Endothelial cell of umbilical vein (primary cell): ENCODE measurements around the gene C1QTNF4. TPM values are rescaled to one million over a fixed set of nuclear protein-coding genes. Genes with fewer than 3 reads are reported as not detected.
A peak's percentile ranks its signal among the peaks of the same experiment; 100 is the strongest.

ENCODE experiments used
- BruUV-seq: library from RNA; stranded (reverse); fragments of 400-500 nt; replicated peaks from 2 replicates; lab custom pipeline; 2021; lab: Mats Ljungman, UMichigan
- CTCF ChIA-PET: fragments of 300-600, 350-600 bp; sonication (Branson Sonifier 250); formaldehyde crosslinking; loops from one replicate; lab custom pipeline; 2021; ENCODE audit warnings: antibody characterized with exemption, inconsistent platforms; lab: Charles Lee
- POLR2A ChIA-PET: fragments of 300-600, 350-600 bp; sonication (Branson Sonifier 250); formaldehyde crosslinking; loops from one replicate; lab custom pipeline; 2021; ENCODE audit warnings: antibody characterized with exemption, inconsistent platforms; lab: Charles Lee
- DNase-seq: peaks from one replicate; pipeline ENCODE4 v3.0.0-alpha.2; 2011; ENCODE audit warnings: low read depth, low spot score
- FAIRE-seq: peaks from 2 replicates; lab custom pipeline; 2011; peaks lifted over from hg19 to GRCh38; lab: Jason Lieb, UNC
- H2AFZ ChIP-seq: 2 replicates; pipeline ENCODE4 v1.6.0; 2012; ENCODE audit warnings: low read depth, low read length, control low read depth, inconsistent platforms
- H3K27ac ChIP-seq: 2 replicates; pipeline ENCODE4 v1.5.1; 2011; ENCODE audit warnings: low read depth, mild to moderate bottlenecking, control low read depth, low read length, moderate library complexity; ENCODE audit not compliant: insufficient read depth
- H3K27me3 ChIP-seq, 2 experiments: 2 replicates each; pipeline versions ENCODE4 v1.6.0 to v1.6.1; 2011; ENCODE audit warnings: low read length in 2 of 2, mixed read lengths in 1 of 2; ENCODE audit not compliant: control insufficient read depth in 2 of 2, insufficient read depth in 2 of 2
- H3K36me3 ChIP-seq, 2 experiments: 2 replicates in 1 of 2; 3 replicates in 1 of 2; pipeline ENCODE4 v1.5.1; 2011; ENCODE audit warnings: low read length in 2 of 2, mild to moderate bottlenecking in 1 of 2, moderate library complexity in 1 of 2; ENCODE audit not compliant: control insufficient read depth in 2 of 2, insufficient read depth in 2 of 2; ENCODE audit errors: extremely low read depth in 1 of 2
- H3K4me1 ChIP-seq: 3 replicates; pipeline ENCODE4 v1.5.1; 2011; ENCODE audit warnings: mild to moderate bottlenecking, low read length; ENCODE audit not compliant: control insufficient read depth, insufficient read depth; ENCODE audit errors: extremely low read depth
- H3K4me2 ChIP-seq: 2 replicates; pipeline ENCODE4 v1.6.1; 2011; ENCODE audit warnings: low read length, control low read depth, mixed read lengths; ENCODE audit not compliant: insufficient read depth
- H3K4me3 ChIP-seq, 3 experiments: fragments of 200-600 bp in 1 of 3; sonication (generic), shearing (Covaris generic) in 1 of 3; replicated peaks in 1 of 3; 2 replicates each; pipeline ENCODE4 v1.5.1; 2011 to 2016; ENCODE audit warnings: control low read depth in 3 of 3, low read length in 3 of 3, mild to moderate bottlenecking in 2 of 3, inconsistent platforms in 1 of 3, low read depth in 1 of 3, moderate library complexity in 1 of 3; ENCODE audit not compliant: insufficient read depth in 1 of 3
- H3K79me2 ChIP-seq: 2 replicates; pipeline ENCODE4 v1.6.0; 2012; ENCODE audit warnings: low read length, inconsistent platforms; ENCODE audit not compliant: control insufficient read depth, insufficient read depth
- H3K9ac ChIP-seq: replicated peaks from 2 replicates; pipeline ENCODE3; 2011; ENCODE audit warnings: low read length, control low read depth; ENCODE audit not compliant: insufficient read depth; ENCODE audit errors: extremely low read depth
- H3K9me1 ChIP-seq: replicated peaks from 3 replicates; pipeline ENCODE4 v1.6.0; 2011; ENCODE audit warnings: mild to moderate bottlenecking, low read length; ENCODE audit not compliant: control insufficient read depth, insufficient read depth; ENCODE audit errors: extremely low read depth
- H3K9me3 ChIP-seq: replicated peaks from 2 replicates; pipeline ENCODE4 v1.5.1; 2012; ENCODE audit warnings: low read length, inconsistent platforms; ENCODE audit not compliant: control insufficient read depth, insufficient read depth
- H4K20me1 ChIP-seq: replicated peaks from 2 replicates; pipeline ENCODE3; 2011; ENCODE audit warnings: mild to moderate bottlenecking, low read length; ENCODE audit not compliant: control insufficient read depth, insufficient read depth; ENCODE audit errors: extremely low read depth
- CTCF ChIP-seq, 2 donors: IDR thresholded peaks; 1 replicate in 1 of 2; 2 replicates in 1 of 2; pipeline ENCODE4 v1.5.1; 2011; ENCODE audit warnings: low read length in 2 of 2, mild to moderate bottlenecking in 2 of 2, moderate library complexity in 2 of 2, control low read depth in 1 of 2, inconsistent platforms in 1 of 2, low read depth in 1 of 2; ENCODE audit not compliant: insufficient read depth in 1 of 2; ENCODE audit errors: extremely low read depth in 1 of 2
- FOS ChIP-seq: IDR thresholded peaks from 2 replicates; pipeline ENCODE4 v1.6.1; 2011; ENCODE audit warnings: mild to moderate bottlenecking, low read length, moderate library complexity, borderline replicate concordance; ENCODE audit not compliant: insufficient read depth
- GATA2 ChIP-seq: IDR thresholded peaks from 2 replicates; pipeline ENCODE4 v1.7.0; 2011; ENCODE audit warnings: low read depth, mild to moderate bottlenecking, moderate library complexity, mixed read lengths, low read length; ENCODE audit not compliant: insufficient read length, insufficient read depth
- JUN ChIP-seq: IDR thresholded peaks from 2 replicates; pipeline ENCODE4 v1.6.1; 2011; ENCODE audit warnings: borderline replicate concordance, low read depth; ENCODE audit not compliant: insufficient read length, insufficient read depth
- MYC ChIP-seq: IDR thresholded peaks from one replicate; pipeline ENCODE4 v1.6.1; 2011; ENCODE audit warnings: mild to moderate bottlenecking, low read depth, low read length
- POLR2AphosphoS5 ChIP-seq: IDR thresholded peaks from 2 replicates; pipeline ENCODE4 v1.6.1; 2012; ENCODE audit warnings: low read depth, mild to moderate bottlenecking, control low read depth, low read length, moderate library complexity; ENCODE audit not compliant: insufficient read depth
- dilution Hi-C: fragments of 300-500 bp; cut with MboI; formaldehyde crosslinking; loops from one replicate; pipeline ENCODE4 v1.15.0; 2019; ENCODE audit warnings: low sequenced_read_pairs; ENCODE audit not compliant: extremely low pct_ligation_motif_present
- intact Hi-C: fragments of 100-400 bp; cut with micrococcal nuclease; formaldehyde crosslinking; loops from one replicate; pipeline ENCODE4 v1.10.0; 2022
- polyA plus RNA-seq, 4 experiments: library from polyadenylated mRNA; depleted of rRNA in 3 of 4; stranded (reverse) in 3 of 4; unstranded in 1 of 4; fragments of >200 nt; gene quantifications; 2 replicates each; pipeline versions ENCODE4 v1.2.1 to v1.2.3, GENCODE V29; 2011 to 2012; ENCODE audit warnings: missing spikeins in 1 of 4
- total RNA-seq: library from RNA; stranded (reverse); gene quantifications from 2 replicates; pipeline ENCODE4 v1.2.3, GENCODE V29; 2021

C1QTNF4 gene
- total and polyA plus RNA-seq, 2 donors (not counting 3 experiments of a cell fraction or from before 2014, with no cell fraction given), result 1.7 to 5.4 TPM

- Histone ChIP-seq H3K9ac (no peak overlapping the region), H3K27ac (no peak overlapping the region), H3K36me3 (peaks cover 21 to 24% of the 10 kb centered on the region in 2 experiments), H3K9me1 (no peaks in the 10 kb centered on the region), H4K20me1 (no peaks in the 10 kb centered on the region), H3K4me1 (peaks cover 23% of the 10 kb centered on the region), H2AFZ (no peak overlapping the region), H3K9me3 (no peaks in the 10 kb centered on the region), H3K79me2 (peaks cover 38% of the 10 kb centered on the region), H3K4me2 (peak overlapping the region; percentile 90), H3K27me3 (no peaks in the 10 kb centered on the region), H3K4me3 (peak overlapping the region in 1 of 3 experiments; percentile 77)
- TF ChIP-seq MYC (no peak), JUN (no peak), CTCF (IDR thresholded peaks at IDR 0.05; ENCODE audit: extremely low read depth in 1 of 2, insufficient read depth in 1 of 2, low read depth in 1 of 2, low read length in 2 of 2) (no peak), GATA2 (no peak), POLR2AphosphoS5 (no peak), FOS (no peak)
- ChIA-PET POLR2A (no interaction called here), CTCF (interaction anchor here (1.1 kb wide), 1 partner anchor 13 kb away, joined by 4 read pairs; the partner anchor contains the start of gene PTPMT1)
- intact Hi-C loops (loop anchor here (1.0 to 5.0 kb wide), 2 partner anchors 24 to 150 kb away; partner anchors contain the start of genes CELF1 and PSMC3), dilution Hi-C loops (no loop called here)
- FAIRE-seq (no peak), DNase-seq (no peak)
- TSS peak; percentile 35 for BruUV-seq
Observed at GRCh38 chr11:47577460-47578041, 16.7 kb downstream of the C1QTNF4 start.
